MM.1S (cell line): ENCODE results near the gene PTTG1.
A peak's percentile ranks its signal among the peaks of the same experiment; 100 is the strongest.

ENCODE experiments used
- DNase-seq: peaks from one replicate; pipeline ENCODE4 v3.0.0-alpha.2; 2015
- H2AFZ ChIP-seq: fragments of 300-600 bp; sonication (generic); 2 replicates; pipeline ENCODE4 v1.6.0; 2016; ENCODE audit warnings: antibody characterized with exemption, low read length
- H3F3A ChIP-seq: fragments of 300-600 bp; sonication (generic); 2 replicates; pipeline ENCODE4 v1.6.1; 2016; ENCODE audit warnings: mild to moderate bottlenecking, antibody characterized with exemption, low read length, moderate library complexity, mixed read lengths; ENCODE audit not compliant: insufficient read depth
- H3K27ac ChIP-seq: fragments of 300-600 bp; sonication (generic); 2 replicates; pipeline ENCODE4 v1.5.1; 2016; ENCODE audit warnings: mild to moderate bottlenecking, low read length
- H3K27me3 ChIP-seq: fragments of 300-600 bp; sonication (generic); replicated peaks from 2 replicates; pipeline ENCODE4 v1.6.0; 2016; ENCODE audit warnings: low read length; ENCODE audit not compliant: insufficient read depth
- H3K36me3 ChIP-seq: fragments of 300-600 bp; sonication (generic); replicated peaks from 2 replicates; pipeline ENCODE4 v1.6.1; 2016; ENCODE audit warnings: mild to moderate bottlenecking, low read length, mixed read lengths; ENCODE audit not compliant: insufficient read depth
- H3K4me1 ChIP-seq: fragments of 300-600 bp; sonication (generic); 2 replicates; pipeline ENCODE4 v1.6.1; 2016; ENCODE audit warnings: low read length, mixed read lengths
- H3K4me2 ChIP-seq: fragments of 300-600 bp; sonication (generic); 2 replicates; pipeline ENCODE4 v1.6.0; 2016; ENCODE audit warnings: low read depth, low read length
- H3K4me3 ChIP-seq: fragments of 300-600 bp; sonication (generic); 2 replicates; pipeline ENCODE4 v1.5.1; 2016; ENCODE audit warnings: low read length, mixed read lengths
- H3K79me2 ChIP-seq: fragments of 300-600 bp; sonication (generic); 2 replicates; pipeline ENCODE4 v1.6.1; 2016; ENCODE audit warnings: mixed run types, low read length, mixed read lengths
- H3K9ac ChIP-seq: fragments of 300-600 bp; sonication (generic); 2 replicates; pipeline ENCODE4 v1.6.1; 2016; ENCODE audit warnings: low read length, mixed read lengths
- H3K9me2 ChIP-seq: fragments of 300-600 bp; sonication (generic); replicated peaks from 2 replicates; pipeline ENCODE4 v1.6.1; 2016; ENCODE audit warnings: mild to moderate bottlenecking, low read length, mixed read lengths; ENCODE audit not compliant: insufficient read depth
- H3K9me3 ChIP-seq: fragments of 300-600 bp; sonication (generic); replicated peaks from 2 replicates; pipeline ENCODE4 v1.6.1; 2016; ENCODE audit warnings: mild to moderate bottlenecking, low read length, mixed read lengths; ENCODE audit not compliant: insufficient read depth
- H4K20me1 ChIP-seq: fragments of 300-600 bp; sonication (generic); 2 replicates; pipeline ENCODE4 v1.6.1; 2016; ENCODE audit warnings: mild to moderate bottlenecking, low read length, moderate library complexity, mixed read lengths; ENCODE audit not compliant: insufficient read depth
- EZH2 ChIP-seq: fragments of 300-600 bp; sonication (generic); optimal IDR thresholded peaks from 2 replicates; pipeline ENCODE3; 2017; ENCODE audit warnings: low read depth, mild to moderate bottlenecking, antibody characterized with exemption, low read length, mixed read lengths
- EZH2phosphoT487 ChIP-seq: fragments of 300-600 bp; sonication (generic); IDR thresholded peaks from 2 replicates; pipeline ENCODE4 v1.6.1; 2018; ENCODE audit warnings: antibody characterized with exemption, low read length
- TF ChIP-seq, protein P1 (sequence below): fragments of 300-600 bp; sonication (generic); IDR thresholded peaks from 2 replicates; pipeline ENCODE4 v1.5.1; 2016; ENCODE audit warnings: antibody characterized with exemption, low read length, mixed read lengths

Gene PTTG1

DNA sequence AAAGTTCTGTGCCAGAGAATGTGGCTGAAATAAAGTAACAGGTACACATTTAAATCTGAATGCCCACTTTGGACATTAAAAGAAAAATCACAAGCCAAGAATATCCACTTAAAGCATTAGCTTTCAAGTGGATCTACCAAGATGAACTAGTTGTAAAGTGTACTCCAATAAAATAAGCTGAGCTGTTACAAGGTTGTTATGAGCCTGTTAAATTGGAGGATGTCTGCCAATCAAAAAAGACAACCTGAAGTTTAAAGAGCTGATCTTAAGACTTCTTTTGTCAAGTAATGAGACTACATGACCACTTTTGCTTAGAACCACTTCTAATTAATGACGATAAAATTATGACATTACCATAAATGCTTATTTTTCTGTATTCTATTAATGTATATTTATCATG is 24.2 kb upstream of the PTTG1 start:
- DNase-seq, result no peak
- Histone ChIP-seq H3K4me1 (no peaks in the 10 kb centered on the region), H3K36me3 (no peaks in the 10 kb centered on the region), H3K27ac (no peak overlapping the region), H3K4me2 (no peak overlapping the region), H2AFZ (no peak overlapping the region), H3K9me3 (no peaks in the 10 kb centered on the region), H3K9ac (no peak overlapping the region), H4K20me1 (no peaks in the 10 kb centered on the region), H3K79me2 (peaks cover 15% of the 10 kb centered on the region), H3K27me3 (no peaks in the 10 kb centered on the region), H3K4me3 (no peak overlapping the region), H3F3A (peaks cover 7% of the 10 kb centered on the region; the same call in 1 of the 2 replicates), H3K9me2 (no peaks in the 10 kb centered on the region)
- no peak for TF ChIP-seq EZH2
- TF ChIP-seq EZH2phosphoT487, result no peak
- TF ChIP-seq, protein P1, sequence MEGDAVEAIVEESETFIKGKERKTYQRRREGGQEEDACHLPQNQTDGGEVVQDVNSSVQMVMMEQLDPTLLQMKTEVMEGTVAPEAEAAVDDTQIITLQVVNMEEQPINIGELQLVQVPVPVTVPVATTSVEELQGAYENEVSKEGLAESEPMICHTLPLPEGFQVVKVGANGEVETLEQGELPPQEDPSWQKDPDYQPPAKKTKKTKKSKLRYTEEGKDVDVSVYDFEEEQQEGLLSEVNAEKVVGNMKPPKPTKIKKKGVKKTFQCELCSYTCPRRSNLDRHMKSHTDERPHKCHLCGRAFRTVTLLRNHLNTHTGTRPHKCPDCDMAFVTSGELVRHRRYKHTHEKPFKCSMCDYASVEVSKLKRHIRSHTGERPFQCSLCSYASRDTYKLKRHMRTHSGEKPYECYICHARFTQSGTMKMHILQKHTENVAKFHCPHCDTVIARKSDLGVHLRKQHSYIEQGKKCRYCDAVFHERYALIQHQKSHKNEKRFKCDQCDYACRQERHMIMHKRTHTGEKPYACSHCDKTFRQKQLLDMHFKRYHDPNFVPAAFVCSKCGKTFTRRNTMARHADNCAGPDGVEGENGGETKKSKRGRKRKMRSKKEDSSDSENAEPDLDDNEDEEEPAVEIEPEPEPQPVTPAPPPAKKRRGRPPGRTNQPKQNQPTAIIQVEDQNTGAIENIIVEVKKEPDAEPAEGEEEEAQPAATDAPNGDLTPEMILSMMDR, result no peak

- no peak overlapping the region for H3K27ac ChIP-seq
- H3K9ac ChIP-seq, result peak overlapping the region; percentile 84; the same call in 1 of the 2 replicates
- H2AFZ ChIP-seq, result peak overlapping the region; percentile 66; the same call in 1 of the 2 replicates
Measured at GRCh38 chr5:160398806-160399205, 22.8 kb upstream of the PTTG1 start.

DNA sequence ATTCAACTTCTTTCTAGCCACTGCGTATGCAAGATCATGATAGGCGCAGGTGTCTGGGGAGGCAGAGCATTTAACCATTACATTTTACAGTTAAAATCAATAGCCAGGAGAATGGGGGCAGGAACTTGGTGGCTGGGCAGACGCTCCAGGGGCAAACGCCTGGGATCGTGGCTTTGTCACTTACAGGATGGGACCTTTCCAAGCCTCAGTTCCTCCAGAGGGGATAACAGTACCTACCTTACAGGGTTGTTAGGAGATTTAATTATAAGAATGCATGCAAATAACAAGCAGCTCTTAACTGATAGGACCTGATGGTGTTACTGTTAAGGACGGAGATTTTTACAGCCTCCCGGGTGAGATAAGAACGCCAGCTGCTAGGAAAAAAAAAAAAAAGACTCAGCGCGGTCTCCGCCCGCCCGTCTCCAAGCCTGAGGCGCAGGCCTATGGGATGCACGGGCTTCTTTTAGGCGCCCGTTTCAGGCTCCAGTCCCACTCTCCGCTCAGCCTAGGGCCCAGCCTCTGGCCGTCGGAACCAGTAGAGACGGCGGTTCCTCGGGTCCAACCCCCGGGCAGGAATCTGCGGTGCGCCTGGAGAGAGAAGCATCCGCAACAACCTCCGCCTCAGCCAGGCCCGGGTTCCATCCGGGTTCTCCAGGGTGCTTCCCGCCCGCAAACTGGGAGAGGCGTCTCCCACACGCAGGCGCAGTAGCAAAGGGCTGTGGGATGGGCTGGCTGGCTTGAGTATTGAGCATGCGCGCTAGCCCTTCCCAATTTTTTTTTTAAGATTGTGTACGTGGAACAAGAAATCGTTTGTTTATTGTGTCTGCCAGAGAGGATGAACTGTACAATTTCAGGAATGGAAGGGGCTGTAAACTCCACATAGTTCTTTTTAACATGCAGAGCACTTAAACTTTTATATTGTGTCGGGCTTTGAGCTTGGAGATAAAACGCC is 22.0 kb upstream of the PTTG1 start, which contains the start of gene FAM200C:
Gene FAM200C, minus strand, starts transcription at position 653 of the 952 bp plus-strand sequence. CDS start 4,564 bp downstream, outside the sequence.
- H3K9me2 ChIP-seq, result no peaks in the 10 kb centered on the region
- H3K79me2 ChIP-seq, result peaks cover 15% of the 10 kb centered on the region
- H3K9me3 ChIP-seq, result no peaks in the 10 kb centered on the region
- H3K4me2 ChIP-seq, result peak within 1 kb of the TSS; percentile 63
- H3F3A ChIP-seq, result peaks cover 7% of the 10 kb centered on the region; the same call in 1 of the 2 replicates
- H3K27ac ChIP-seq, result peak within 1 kb of the TSS; percentile 41; the same call in 1 of the 2 replicates
- peak within 1 kb of the TSS; percentile 77 for H3K4me3 ChIP-seq
- H3K9ac ChIP-seq, result peak within 1 kb of the TSS; percentile 84
- no peaks in the 10 kb centered on the region for H3K27me3 ChIP-seq
- no peak for TF ChIP-seq EZH2phosphoT487
- TF ChIP-seq EZH2, result no peak
- TF ChIP-seq, protein P1, result no peak
- no peaks in the 10 kb centered on the region for H3K4me1 ChIP-seq
- peak within 1 kb of the TSS; percentile 66 for H2AFZ ChIP-seq
- DNase-seq, result peak; percentile 86
- H4K20me1 ChIP-seq, result no peaks in the 10 kb centered on the region
- H3K36me3 ChIP-seq, result peaks cover 6% of the 10 kb centered on the region

More at GRCh38 chr5:160398806-160399205, 22.8 kb upstream of the PTTG1 start:
- Histone ChIP-seq H3K79me2 (peaks cover 15% of the 10 kb centered on the region), H3K4me2 (peak overlapping the region; percentile 63), H3K27me3 (no peaks in the 10 kb centered on the region), H3K9me2 (no peaks in the 10 kb centered on the region), H3K9me3 (no peaks in the 10 kb centered on the region), H3K4me3 (peak overlapping the region; percentile 77), H3F3A (peaks cover 7% of the 10 kb centered on the region; the same call in 1 of the 2 replicates), H3K4me1 (no peaks in the 10 kb centered on the region), H4K20me1 (no peaks in the 10 kb centered on the region), H3K36me3 (peaks cover 6% of the 10 kb centered on the region)
- TF ChIP-seq EZH2phosphoT487 (no peak), EZH2 (no peak)
- TF ChIP-seq, protein P1, result no peak
- DNase-seq, result no peak
